ENCODE results near the gene ARID1B. TPM values are rescaled to one million over a fixed set of nuclear protein-coding genes. Genes with fewer than 3 reads are reported as not detected.

The ARID1B gene
- total and polyA plus RNA-seq, 12 donors, result 13.3 to 85.6 (median 50.9) TPM

DNA sequence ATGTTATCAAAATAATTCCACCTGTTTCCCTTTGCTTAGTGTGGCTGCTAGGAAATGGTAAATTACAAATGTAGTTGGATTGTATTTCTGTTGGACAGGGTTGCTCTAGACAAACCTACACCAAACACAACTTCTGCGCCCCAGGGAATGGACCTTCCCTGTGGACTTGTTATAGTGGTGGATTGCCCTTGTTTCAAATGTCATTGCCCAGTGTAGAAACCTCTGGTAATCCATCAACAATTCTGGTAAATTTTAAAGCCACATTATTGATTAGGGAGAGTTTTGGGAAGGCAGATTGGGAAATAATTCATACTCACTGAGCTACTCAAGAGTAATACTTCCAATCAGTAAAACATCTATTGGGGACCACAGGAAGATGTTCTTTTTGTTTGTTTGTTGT lies 239.8 kb downstream of the ARID1B start:
- peaks cover 0 to 14% of the 10 kb centered on the region in 2 donors for H3K4me1 ChIP-seq (replicated peaks in 1 of 2)
- TF ChIP-seq, protein P1, sequence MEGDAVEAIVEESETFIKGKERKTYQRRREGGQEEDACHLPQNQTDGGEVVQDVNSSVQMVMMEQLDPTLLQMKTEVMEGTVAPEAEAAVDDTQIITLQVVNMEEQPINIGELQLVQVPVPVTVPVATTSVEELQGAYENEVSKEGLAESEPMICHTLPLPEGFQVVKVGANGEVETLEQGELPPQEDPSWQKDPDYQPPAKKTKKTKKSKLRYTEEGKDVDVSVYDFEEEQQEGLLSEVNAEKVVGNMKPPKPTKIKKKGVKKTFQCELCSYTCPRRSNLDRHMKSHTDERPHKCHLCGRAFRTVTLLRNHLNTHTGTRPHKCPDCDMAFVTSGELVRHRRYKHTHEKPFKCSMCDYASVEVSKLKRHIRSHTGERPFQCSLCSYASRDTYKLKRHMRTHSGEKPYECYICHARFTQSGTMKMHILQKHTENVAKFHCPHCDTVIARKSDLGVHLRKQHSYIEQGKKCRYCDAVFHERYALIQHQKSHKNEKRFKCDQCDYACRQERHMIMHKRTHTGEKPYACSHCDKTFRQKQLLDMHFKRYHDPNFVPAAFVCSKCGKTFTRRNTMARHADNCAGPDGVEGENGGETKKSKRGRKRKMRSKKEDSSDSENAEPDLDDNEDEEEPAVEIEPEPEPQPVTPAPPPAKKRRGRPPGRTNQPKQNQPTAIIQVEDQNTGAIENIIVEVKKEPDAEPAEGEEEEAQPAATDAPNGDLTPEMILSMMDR (IDR thresholded peaks at IDR 0.05), result no peak
- no peak for TF ChIP-seq POLR2A (IDR thresholded peaks at IDR 0.05)
- WGBS, 4 donors, result 98 to 100% (median 100%) methylated on average over 1 of the region's 1 CpG
- H3K27ac ChIP-seq, result no peak overlapping the region
- H3K9me3 ChIP-seq (replicated peaks in 1 of 3), result no peaks in the 10 kb centered on the region
- no peak for DNase-seq
- no peaks in the 10 kb centered on the region for H3K36me3 ChIP-seq (replicated peaks in 1 of 2)
- intact Hi-C loops (cut with DNase I), result no loop called here
- H3K4me3 ChIP-seq, result no peak overlapping the region
- H3K27me3 ChIP-seq, result no peaks in the 10 kb centered on the region

DNA sequence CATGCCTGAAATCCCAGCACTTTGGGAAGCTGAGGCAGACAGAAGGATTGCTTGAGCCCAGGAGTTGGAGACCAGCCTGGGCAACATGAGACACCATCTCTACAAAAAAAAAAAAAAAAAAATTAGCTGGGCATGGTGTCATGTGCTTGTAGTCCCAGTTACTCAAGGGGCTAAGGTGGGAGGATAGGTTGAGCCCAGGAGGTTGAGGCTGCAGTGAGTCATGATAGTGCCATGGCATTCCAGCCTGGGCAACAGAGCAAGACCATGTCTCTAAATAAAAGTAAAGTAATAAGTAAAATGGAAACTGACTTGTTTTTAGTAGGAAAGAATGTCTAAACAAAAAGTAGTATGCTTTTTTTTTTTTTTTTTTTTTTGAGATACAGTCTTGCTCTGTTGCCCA lies 240.7 kb downstream of the ARID1B start:
- Histone ChIP-seq H3K4me1 (replicated peaks in 1 of 2) (peaks cover 7 to 20% of the 10 kb centered on the region in 2 donors), H3K9me3 (replicated peaks in 1 of 3) (no peaks in the 10 kb centered on the region), H3K27ac (no peak overlapping the region), H3K36me3 (replicated peaks in 1 of 2) (no peaks in the 10 kb centered on the region), H3K27me3 (no peaks in the 10 kb centered on the region), H3K4me3 (no peak overlapping the region)
- DNase-seq, result no peak
- TF ChIP-seq, protein P1 (IDR thresholded peaks at IDR 0.05), result no peak
- TF ChIP-seq POLR2A (IDR thresholded peaks at IDR 0.05), result no peak
- intact Hi-C loops (cut with DNase I), result no loop called here

DNA sequence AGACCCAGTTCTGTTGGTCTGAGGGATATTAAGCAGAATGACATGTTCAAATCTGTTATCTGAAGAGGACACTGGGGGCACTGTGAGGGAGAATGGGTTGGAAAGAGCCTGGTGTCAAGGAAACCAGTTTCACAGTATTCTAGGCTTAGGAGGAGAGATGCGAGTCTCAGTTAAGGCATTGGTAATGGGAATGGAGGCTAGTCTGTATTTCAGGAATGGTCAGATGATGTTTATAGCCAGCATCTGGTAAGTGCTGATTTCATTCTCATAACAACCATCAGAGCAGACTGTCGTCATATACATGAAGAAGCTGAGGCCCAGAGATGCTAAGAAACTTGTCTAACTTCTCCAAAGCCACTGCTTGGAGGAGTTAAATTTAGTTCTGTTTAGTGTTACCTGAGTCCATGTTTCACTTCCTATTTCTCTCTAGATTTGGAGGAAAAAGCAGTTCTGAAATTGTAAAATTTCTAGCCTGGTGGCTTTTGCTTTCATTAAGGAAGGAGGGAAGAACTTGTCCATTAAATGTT lies 242.0 kb downstream of the ARID1B start:
- Histone ChIP-seq H3K36me3 (replicated peaks in 1 of 2) (no peaks in the 10 kb centered on the region), H3K27ac (peak overlapping the region in 1 of 5 donors; percentile 44), H3K4me1 (replicated peaks in 1 of 2) (peaks cover 11 to 33% of the 10 kb centered on the region in 2 donors), H3K9me3 (replicated peaks in 1 of 3) (no peaks in the 10 kb centered on the region), H3K27me3 (no peaks in the 10 kb centered on the region), H3K4me3 (no peak overlapping the region)
- no peak for TF ChIP-seq POLR2A (IDR thresholded peaks at IDR 0.05)
- TF ChIP-seq, protein P1 (IDR thresholded peaks at IDR 0.05), result no peak
- DNase-seq, result no peak
- WGBS, 4 donors, result 84 to 94% (median 86%) methylated on average over 2 of the region's 2 CpGs
- intact Hi-C loops (cut with DNase I), result no loop called here

DNA sequence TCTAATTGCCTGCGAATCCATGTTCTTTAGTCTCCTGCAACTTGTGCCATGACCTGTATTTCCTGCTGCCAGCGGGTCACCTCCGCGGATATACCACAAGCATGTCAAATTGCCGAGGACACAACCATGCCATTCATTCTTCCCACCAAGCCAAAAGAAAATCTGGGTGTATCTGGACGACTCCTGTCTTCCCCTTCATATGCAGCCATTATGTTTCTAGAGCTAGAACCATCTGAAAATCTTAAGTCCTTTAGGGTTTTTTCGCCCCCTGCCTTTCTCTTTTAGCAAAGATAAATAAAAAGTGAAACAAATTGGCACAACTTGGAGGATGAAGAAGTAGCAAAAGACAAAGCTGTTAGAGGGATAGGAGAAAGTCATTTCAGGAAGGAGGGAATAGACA lies 242.6 kb downstream of the ARID1B start:
- no peaks in the 10 kb centered on the region for H3K36me3 ChIP-seq (replicated peaks in 1 of 2)
- intact Hi-C loops (cut with DNase I), result no loop called here
- no peak overlapping the region for H3K4me3 ChIP-seq
- WGBS, 4 donors, result 65 to 77% (median 74%) methylated on average over 7 of the region's 7 CpGs
- H3K27ac ChIP-seq, result peak overlapping the region in 2 of 5 donors; percentile 10 to 98
- peaks cover 11 to 37% of the 10 kb centered on the region in 2 donors for H3K4me1 ChIP-seq (replicated peaks in 1 of 2)
- H3K27me3 ChIP-seq, result no peaks in the 10 kb centered on the region
- no peak for DNase-seq
- TF ChIP-seq POLR2A (IDR thresholded peaks at IDR 0.05), result no peak
- TF ChIP-seq, protein P1 (IDR thresholded peaks at IDR 0.05), result no peak
- H3K9me3 ChIP-seq (replicated peaks in 1 of 3), result no peaks in the 10 kb centered on the region

All from adrenal gland (tissue), 12 donors.